Neural progenitor cell (in vitro differentiated cells): Measurements from ENCODE around the gene ORC5. TPM values are rescaled to one million over a fixed set of nuclear protein-coding genes. Genes with fewer than 3 reads are reported as not detected.
"Not testable (repeated sequence)": the region's sequence is repeated elsewhere in the genome, so short reads cannot be mapped to it uniquely, and the experiment has no call there.

Experiments used
- DNase-seq: peaks from one replicate; pipeline ENCODE4 v3.0.0-alpha.2; 2016; ENCODE audit warnings: low spot score
- H2AFZ ChIP-seq: fragments of 200-600 bp; sonication (generic); replicated peaks from 2 replicates; pipeline ENCODE4 v1.6.1; 2016; ENCODE audit warnings: antibody characterized with exemption
- H3F3A ChIP-seq: fragments of 200-600 bp; sonication (generic); 2 replicates; pipeline ENCODE4 v1.6.1; 2016; ENCODE audit warnings: antibody characterized with exemption, low read depth
- H3K27ac ChIP-seq: fragments of 200-600 bp; sonication (generic); 2 replicates; pipeline ENCODE4 v1.5.1; 2016; ENCODE audit warnings: mild to moderate bottlenecking
- H3K27me3 ChIP-seq: fragments of 200-600 bp; sonication (generic); 2 replicates; pipeline ENCODE4 v1.6.1; 2016; ENCODE audit warnings: mild to moderate bottlenecking, moderate library complexity
- H3K36me3 ChIP-seq: fragments of 200-600 bp; sonication (generic); 2 replicates; pipeline ENCODE4 v1.5.1; 2016
- H3K4me1 ChIP-seq: fragments of 200-600 bp; sonication (generic); 2 replicates; pipeline ENCODE4 v1.6.1; 2016; ENCODE audit warnings: mixed run types
- H3K4me2 ChIP-seq: fragments of 200-600 bp; sonication (generic); 2 replicates; pipeline ENCODE4 v1.6.1; 2016
- H3K4me3 ChIP-seq: fragments of 200-600 bp; sonication (generic); 2 replicates; pipeline ENCODE4 v1.5.1; 2016
- H3K79me2 ChIP-seq: fragments of 200-600 bp; sonication (generic); 2 replicates; pipeline ENCODE4 v1.6.1; 2016; ENCODE audit warnings: low read depth
- H3K9ac ChIP-seq: fragments of 200-600 bp; sonication (generic); 2 replicates; pipeline ENCODE4 v1.6.1; 2016
- H3K9me3 ChIP-seq: fragments of 200-600 bp; sonication (generic); 2 replicates; pipeline ENCODE4 v1.5.1; 2016; ENCODE audit warnings: low read depth
- H4K20me1 ChIP-seq: fragments of 200-600 bp; sonication (generic); 2 replicates; pipeline ENCODE4 v1.6.1; 2016; ENCODE audit warnings: low read depth
- H3K27ac Mint-ChIP-seq: 3 replicates; pipeline ENCODE4 v1.8.0; 2021; ENCODE audit warnings: mixed read lengths
- H3K27me3 Mint-ChIP-seq: 2 replicates; pipeline ENCODE4 v1.8.0; 2022; ENCODE audit warnings: low read depth, mild to moderate bottlenecking, inconsistent platforms, moderate library complexity, mixed read lengths; ENCODE audit not compliant: insufficient read depth
- H3K36me3 Mint-ChIP-seq: 3 replicates; pipeline ENCODE4 v1.8.0; 2021; ENCODE audit warnings: mixed read lengths
- H3K4me1 Mint-ChIP-seq: 3 replicates; pipeline ENCODE4 v1.8.0; 2021; ENCODE audit warnings: mixed read lengths
- H3K4me3 Mint-ChIP-seq: 3 replicates; pipeline ENCODE4 v1.8.0; 2021; ENCODE audit warnings: mild to moderate bottlenecking, moderate library complexity, mixed read lengths
- H3K9me3 Mint-ChIP-seq: 3 replicates; pipeline ENCODE4 v1.8.0; 2020; ENCODE audit warnings: mixed read lengths
- CTCF ChIP-seq: fragments of 200-600 bp; sonication (generic); IDR thresholded peaks from 2 replicates; pipeline ENCODE4 v1.5.1; 2017; ENCODE audit warnings: antibody characterized with exemption, mild to moderate bottlenecking
- EZH2 ChIP-seq: fragments of 200-600 bp; sonication (generic); IDR thresholded peaks from 2 replicates; pipeline ENCODE4 v1.6.1; 2017; ENCODE audit warnings: antibody characterized with exemption, mild to moderate bottlenecking, moderate library complexity
- EZH2phosphoT487 ChIP-seq: fragments of 200-600 bp; sonication (generic); IDR thresholded peaks from 2 replicates; pipeline ENCODE4 v1.6.1; 2017; ENCODE audit warnings: antibody characterized with exemption
- total RNA-seq: library from RNA; depleted of rRNA; stranded (reverse); fragments of >200 nt; gene quantifications from 2 replicates; pipeline ENCODE4 v1.2.3, GENCODE V29; 2015; ENCODE audit warnings: low replicate concordance

ORC5 gene
- total RNA-seq, 1 donor from 2014 or later, result 14.9 TPM

DNA sequence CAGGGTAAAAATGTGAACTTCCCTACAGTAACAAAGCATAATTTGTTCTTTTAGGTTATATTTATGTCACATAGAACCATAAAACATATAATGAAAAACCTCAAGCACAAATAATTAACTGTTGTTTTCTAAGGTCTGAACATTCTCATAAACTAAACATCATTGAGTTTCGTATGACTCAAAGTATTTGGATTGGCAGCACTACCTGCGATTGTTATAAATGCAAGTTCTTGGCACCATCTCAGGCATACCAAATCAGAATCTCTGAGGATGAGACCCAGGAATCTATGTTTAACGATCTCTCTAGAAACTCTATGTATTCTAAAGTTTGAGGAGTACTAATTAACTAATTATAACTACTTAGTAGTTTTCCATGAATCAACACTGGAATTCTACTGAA is 22.5 kb downstream of the ORC5 start:
- H3F3A ChIP-seq, result no peaks in the 10 kb centered on the region
- Mint-ChIP-seq H3K36me3 (peaks cover 64% of the 10 kb centered on the region), H3K27me3 (no peaks in the 10 kb centered on the region), H3K4me1 (no peaks in the 10 kb centered on the region), H3K27ac (no peak overlapping the region), H3K9me3 (peaks cover 18% of the 10 kb centered on the region), H3K4me3 (no peak overlapping the region)
- TF ChIP-seq EZH2phosphoT487 (no peak), CTCF (no peak), EZH2 (no peak)
- no peak overlapping the region for H3K4me3 ChIP-seq
- no peaks in the 10 kb centered on the region for H3K79me2 ChIP-seq
- peaks cover 2% of the 10 kb centered on the region for H3K9me3 ChIP-seq
- no peak overlapping the region for H3K9ac ChIP-seq
- DNase-seq, result no peak
- H3K27ac ChIP-seq, result no peak overlapping the region
- H2AFZ ChIP-seq, result no peak overlapping the region
- no peaks in the 10 kb centered on the region for H4K20me1 ChIP-seq
- H3K27me3 ChIP-seq, result no peaks in the 10 kb centered on the region
- H3K4me2 ChIP-seq, result no peak overlapping the region
- no peaks in the 10 kb centered on the region for H3K4me1 ChIP-seq
- peaks cover 19% of the 10 kb centered on the region for H3K36me3 ChIP-seq

DNA sequence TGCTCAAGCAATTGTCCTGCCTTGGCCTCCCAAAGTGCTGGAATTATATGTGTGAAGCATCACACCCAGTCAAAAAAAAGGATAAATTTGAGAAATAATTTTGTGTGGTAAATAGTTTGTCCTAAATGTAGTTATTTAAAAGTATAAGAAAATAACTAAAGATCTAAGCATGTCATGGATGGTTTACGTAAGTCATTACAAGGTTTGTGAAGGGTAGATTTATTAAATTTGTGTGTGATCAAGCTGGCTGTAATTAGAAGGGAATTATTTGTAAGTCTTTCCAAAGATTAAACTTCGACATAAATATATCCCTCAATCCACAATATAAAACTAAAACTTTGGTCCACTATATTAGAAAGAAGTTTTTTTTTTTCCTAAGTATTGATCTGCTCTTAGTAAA is 28.6 kb downstream of the ORC5 start:
- no peaks in the 10 kb centered on the region for H3K27me3 ChIP-seq
- Mint-ChIP-seq H3K36me3 (peaks cover 68% of the 10 kb centered on the region), H3K9me3 (peaks cover 41% of the 10 kb centered on the region), H3K4me3 (no peak overlapping the region), H3K4me1 (peaks cover 2% of the 10 kb centered on the region), H3K27me3 (no peaks in the 10 kb centered on the region), H3K27ac (no peak overlapping the region)
- H3K27ac ChIP-seq, result no peak overlapping the region
- H4K20me1 ChIP-seq, result no peaks in the 10 kb centered on the region
- no peak overlapping the region for H3K4me2 ChIP-seq
- TF ChIP-seq EZH2 (no peak), EZH2phosphoT487 (no peak), CTCF (no peak)
- no peak overlapping the region for H2AFZ ChIP-seq
- no peak overlapping the region for H3K4me3 ChIP-seq
- H3K79me2 ChIP-seq, result no peaks in the 10 kb centered on the region
- no peaks in the 10 kb centered on the region for H3K4me1 ChIP-seq
- H3K9ac ChIP-seq, result no peak overlapping the region
- no peaks in the 10 kb centered on the region for H3F3A ChIP-seq
- peak; percentile 5 for DNase-seq
- peaks cover 26% of the 10 kb centered on the region for H3K36me3 ChIP-seq
- peaks cover 19% of the 10 kb centered on the region for H3K9me3 ChIP-seq

- H4K20me1 ChIP-seq, H3F3A ChIP-seq, H3K4me3 Mint-ChIP-seq, H3K27me3 ChIP-seq, H3K9ac ChIP-seq, H3K4me1 Mint-ChIP-seq, DNase-seq, H3K4me3 ChIP-seq, H3K4me2 ChIP-seq, H2AFZ ChIP-seq, H3K4me1 ChIP-seq, H3K27ac ChIP-seq, H3K27me3 Mint-ChIP-seq, H3K27ac Mint-ChIP-seq, H3K79me2 ChIP-seq: not testable (repeated sequence)
- peaks cover 17% of the 10 kb centered on the region for H3K36me3 ChIP-seq
- H3K9me3 ChIP-seq, result peaks cover 19% of the 10 kb centered on the region
- H3K9me3 Mint-ChIP-seq, result peaks cover 35% of the 10 kb centered on the region
- H3K36me3 Mint-ChIP-seq, result peaks cover 62% of the 10 kb centered on the region
Observed at GRCh38 chr7:104177565-104178083, 30.2 kb downstream of the ORC5 start.

DNA sequence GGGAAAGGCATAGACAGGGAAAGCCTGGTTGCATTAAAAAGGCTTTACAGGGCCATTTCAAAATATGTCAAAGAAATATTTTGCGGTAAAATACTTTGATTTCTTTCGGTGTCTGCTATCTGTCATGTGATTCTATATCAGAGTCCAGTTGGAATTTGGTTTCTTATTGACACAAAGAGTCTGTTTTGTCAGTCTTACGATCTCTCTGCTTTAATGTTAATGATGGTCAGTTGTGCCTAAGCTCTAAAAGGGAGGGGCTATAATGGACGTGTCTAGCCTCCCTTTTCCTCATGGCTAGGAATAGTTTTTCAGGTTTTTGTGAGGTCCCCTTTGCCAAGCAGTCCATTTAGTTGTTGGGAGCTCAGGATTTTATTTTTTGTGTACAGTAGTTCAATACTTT is 31.5 kb downstream of the ORC5 start:
- no peaks in the 10 kb centered on the region for H3K79me2 ChIP-seq
- Mint-ChIP-seq H3K4me3 (no peak overlapping the region), H3K9me3 (peaks cover 30% of the 10 kb centered on the region), H3K4me1 (peaks cover 2% of the 10 kb centered on the region), H3K27me3 (no peaks in the 10 kb centered on the region), H3K27ac (no peak overlapping the region), H3K36me3 (peaks cover 58% of the 10 kb centered on the region)
- no peak for DNase-seq
- H4K20me1 ChIP-seq, result no peaks in the 10 kb centered on the region
- H3K4me2 ChIP-seq, result no peak overlapping the region
- H3K9me3 ChIP-seq, result peaks cover 19% of the 10 kb centered on the region
- no peak overlapping the region for H3K4me3 ChIP-seq
- no peaks in the 10 kb centered on the region for H3K4me1 ChIP-seq
- TF ChIP-seq EZH2phosphoT487 (no peak), CTCF (no peak), EZH2 (no peak)
- no peak overlapping the region for H3K9ac ChIP-seq
- no peaks in the 10 kb centered on the region for H3K27me3 ChIP-seq
- peaks cover 17% of the 10 kb centered on the region for H3K36me3 ChIP-seq
- H3F3A ChIP-seq, result no peaks in the 10 kb centered on the region
- no peak overlapping the region for H3K27ac ChIP-seq
- H2AFZ ChIP-seq, result no peak overlapping the region
